Measurements from ENCODE around the gene MGAT5B.

MGAT5B gene

DNA sequence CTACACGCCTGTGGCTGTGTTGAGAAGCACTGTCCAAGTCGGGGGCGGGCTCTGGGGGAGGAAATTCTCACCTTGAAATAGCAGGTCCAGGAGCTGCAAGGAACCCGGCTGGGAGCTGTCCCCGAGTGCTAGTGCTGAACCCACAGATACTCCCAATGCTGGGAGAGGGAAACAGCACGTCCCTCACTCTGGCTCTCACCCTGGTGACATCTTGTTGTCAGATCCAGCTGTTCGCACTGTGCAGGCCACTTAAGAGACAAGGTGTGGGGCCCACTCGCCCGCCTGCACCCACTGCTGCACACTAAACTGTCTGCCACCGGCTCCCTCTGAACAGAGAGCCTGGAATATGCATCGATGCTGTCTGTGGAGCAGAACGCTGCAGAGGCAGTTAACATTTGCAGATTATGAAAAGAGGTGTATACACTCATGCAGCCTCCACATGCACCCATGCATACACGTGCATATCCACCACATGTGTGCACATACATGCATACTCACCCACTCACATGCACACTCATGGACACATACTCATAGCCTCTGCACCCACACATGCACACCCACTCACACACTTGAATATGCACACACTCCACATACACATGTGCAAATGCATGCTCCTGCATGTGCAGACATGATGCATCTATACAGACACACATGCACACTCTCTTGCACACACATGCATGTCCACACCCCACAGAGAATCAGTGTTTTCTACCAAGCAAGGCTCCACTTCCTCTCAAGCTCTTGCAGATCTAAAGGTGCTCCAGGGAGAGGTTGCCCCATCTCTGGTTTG, 42.0 kb downstream of the MGAT5B start:
- DNase-seq, result no peak

GRCh38 chr17:76911299-76912017, 43.3 kb downstream of the MGAT5B start:
- no peak for DNase-seq

GRCh38 chr17:76912421-76913164, 44.4 kb downstream of the MGAT5B start:
- DNase-seq, result no peak

DNA sequence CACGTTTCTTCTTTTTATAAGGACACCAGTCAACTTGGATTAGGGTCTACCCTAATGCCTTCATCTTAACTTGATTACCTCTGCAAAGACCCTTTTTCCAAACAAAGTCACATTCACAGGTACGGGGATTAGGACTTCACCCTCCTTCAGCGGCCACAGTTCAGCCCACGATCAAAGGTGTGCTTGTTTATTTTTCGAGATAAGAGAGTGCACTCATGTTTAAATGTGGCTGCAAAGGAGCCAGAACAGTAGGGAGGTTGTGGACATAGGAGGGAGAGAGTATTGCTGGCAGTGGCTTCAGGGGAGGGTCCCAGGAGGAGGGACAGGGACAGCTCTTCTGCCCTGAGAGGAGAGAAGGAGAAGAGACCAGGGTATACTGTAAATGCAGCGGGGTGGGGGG, 46.7 kb downstream of the MGAT5B start:
- no peak for DNase-seq

DNA sequence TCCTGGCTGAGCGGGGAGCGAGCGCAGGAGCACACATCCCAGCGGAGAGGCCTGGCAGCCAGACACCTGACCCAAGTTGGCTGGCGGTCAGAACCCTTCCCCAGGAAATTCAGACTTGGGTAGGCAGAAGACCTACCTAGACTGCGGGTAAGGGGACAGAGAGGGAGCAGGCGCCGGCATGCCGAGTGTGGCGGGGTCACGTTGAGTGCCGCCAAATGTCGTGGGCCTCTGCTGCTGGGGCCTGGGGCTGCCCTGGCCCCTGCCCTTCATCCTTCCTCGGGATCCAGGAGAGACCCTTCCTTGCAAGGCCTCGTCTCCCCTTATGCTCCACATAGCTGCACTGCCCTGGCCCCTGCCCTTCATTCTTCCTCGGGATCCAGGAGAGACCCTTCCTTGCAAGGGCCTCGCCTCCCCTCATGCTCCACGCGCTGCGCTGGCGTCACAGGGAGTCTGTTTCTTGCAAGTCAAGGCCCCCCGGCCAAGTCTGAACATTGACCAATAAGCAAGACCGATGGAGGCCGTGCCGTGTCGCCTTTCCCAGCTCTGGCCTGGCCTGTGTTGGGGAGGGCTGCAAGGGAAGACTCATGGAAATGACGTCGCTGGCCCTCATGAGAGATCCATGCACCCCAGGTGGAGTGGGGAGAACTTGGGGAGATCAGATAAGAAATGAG, 47.8 kb downstream of the MGAT5B start:
- DNase-seq, result no peak

DNA sequence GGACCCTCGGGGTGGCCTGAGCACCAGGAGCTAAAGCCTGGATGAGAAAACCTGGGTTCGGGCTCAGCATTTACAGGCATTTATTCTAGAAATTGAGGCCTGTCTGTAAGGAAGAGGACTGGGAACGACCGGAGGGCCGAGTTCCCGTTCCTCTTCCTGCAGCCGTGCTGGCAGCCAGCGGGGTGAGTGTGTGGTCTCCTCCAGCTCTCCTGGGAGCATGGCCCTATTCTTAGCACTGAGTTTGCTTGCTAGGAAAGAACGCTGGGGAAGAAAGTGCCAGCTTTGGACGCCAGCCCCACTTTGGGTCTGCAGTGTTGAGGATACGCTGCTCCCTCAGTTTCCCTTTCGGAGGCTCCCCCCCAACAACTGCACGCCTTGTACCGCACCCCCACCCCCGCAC, 49.6 kb downstream of the MGAT5B start:
- no peak for DNase-seq

DNA sequence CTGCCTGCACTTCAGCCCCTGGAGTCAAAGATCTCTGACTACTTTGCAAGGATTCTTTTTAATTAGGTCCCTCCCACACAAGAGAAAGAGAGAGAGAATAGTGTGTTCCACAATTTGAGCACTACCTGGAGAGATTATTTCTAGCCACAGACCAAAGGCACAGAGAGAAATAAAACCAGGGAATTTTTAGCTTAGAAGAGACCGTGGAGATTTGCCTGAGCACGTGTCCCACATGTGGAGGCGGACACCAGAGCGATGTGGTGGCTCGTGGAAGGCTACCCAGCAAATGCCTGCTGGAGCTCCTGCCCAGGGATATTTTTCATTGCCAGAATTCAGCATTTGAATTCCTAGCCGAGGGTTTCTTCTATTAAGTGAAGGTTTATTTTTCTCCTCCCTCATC, 50.6 kb downstream of the MGAT5B start:
- DNase-seq, result no peak

- DNase-seq, result no peak
Measured at GRCh38 chr17:76920364-76921139, 52.3 kb downstream of the MGAT5B start.

DNA sequence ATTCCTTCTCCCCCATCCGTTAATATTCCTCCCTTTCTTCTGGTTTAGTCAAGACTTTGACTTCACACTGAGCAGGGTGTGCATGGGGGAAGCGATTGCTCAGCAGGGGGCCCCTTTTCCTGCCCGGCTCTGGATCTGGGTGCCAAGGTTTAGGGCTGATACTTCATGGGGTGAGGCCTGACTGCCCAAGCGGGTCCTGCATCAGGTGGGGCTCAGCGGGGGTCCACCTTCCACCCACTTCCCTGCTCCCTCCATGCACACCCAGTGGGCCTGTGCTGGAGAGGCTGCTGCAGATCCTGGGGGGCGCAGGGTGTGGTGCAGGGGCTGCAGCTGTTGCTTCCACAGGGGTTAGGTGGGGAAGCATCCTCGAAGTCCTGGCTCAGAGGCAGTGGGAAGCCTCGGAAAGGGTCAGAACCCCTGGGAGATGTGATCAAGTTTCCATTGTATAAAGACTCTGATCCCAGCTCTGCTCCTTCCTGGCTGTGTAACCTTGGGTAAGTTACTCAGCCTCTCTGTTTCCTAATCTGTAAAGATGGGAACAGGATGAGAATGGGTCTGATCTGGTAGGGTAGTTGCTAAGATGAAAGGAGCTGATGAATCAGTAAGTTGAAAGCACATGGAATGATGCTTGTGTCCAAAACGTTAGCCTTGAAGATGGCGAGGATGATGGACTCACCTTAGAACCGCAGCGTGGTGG, 53.3 kb downstream of the MGAT5B start:
- DNase-seq, result no peak

- no peak for DNase-seq
Measured at GRCh38 chr17:76922084-76922483, 53.9 kb downstream of the MGAT5B start.

- no peak for DNase-seq
Measured at GRCh38 chr17:76922967-76923366, 54.8 kb downstream of the MGAT5B start.

GRCh38 chr17:76923491-76923890, 55.3 kb downstream of the MGAT5B start:
- no peak for DNase-seq

DNA sequence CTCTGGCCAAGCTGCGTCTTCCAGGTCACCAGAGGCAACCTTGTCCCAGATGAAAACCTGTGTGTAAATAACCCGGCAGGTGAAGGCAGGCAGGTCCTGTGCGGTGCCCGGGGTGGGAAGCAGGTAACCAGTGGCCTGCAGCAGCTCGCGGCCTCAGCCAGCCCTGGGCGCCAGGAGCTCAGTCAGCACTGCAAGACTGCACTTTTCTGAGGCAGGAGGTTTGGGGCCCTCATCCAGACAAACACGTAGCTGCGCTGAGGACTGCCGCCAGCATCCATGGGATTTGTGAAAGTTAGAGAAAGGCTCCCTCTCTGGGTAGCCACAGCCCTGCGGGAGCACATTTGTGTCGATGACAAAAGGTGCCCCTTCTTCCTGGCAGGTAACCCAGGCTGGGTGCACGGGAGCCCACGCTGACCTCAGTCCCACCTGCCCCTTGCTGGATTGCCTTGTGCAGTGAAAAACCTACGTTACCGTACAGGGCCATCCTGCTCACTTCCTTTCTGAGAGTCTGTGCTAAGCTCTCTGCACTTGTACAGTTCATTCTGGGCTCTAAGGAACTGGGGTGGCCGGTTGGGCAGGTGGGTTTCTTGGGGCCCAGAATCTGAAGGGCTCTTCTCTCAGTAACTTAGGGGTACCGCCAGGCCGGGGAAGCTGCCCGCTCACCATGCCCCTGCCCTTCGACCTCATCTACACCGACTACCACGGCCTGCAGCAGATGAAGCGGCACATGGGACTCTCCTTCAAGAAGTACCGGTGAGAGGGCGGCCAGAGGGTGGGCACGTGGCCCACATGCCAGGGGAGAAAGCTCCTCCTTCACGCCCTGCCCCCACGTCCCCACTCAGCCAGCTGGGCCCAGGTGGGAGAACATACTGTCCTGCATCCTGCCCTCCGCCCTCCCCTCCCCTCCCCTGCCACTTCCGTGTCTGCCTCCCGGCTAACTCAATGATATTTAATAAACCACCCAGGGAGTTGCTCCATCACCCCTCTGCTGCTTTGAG, 56.4 kb downstream of the MGAT5B start:
- no peak for DNase-seq

- DNase-seq, result no peak
Measured at GRCh38 chr17:76925441-76925891, 57.3 kb downstream of the MGAT5B start.

DNA sequence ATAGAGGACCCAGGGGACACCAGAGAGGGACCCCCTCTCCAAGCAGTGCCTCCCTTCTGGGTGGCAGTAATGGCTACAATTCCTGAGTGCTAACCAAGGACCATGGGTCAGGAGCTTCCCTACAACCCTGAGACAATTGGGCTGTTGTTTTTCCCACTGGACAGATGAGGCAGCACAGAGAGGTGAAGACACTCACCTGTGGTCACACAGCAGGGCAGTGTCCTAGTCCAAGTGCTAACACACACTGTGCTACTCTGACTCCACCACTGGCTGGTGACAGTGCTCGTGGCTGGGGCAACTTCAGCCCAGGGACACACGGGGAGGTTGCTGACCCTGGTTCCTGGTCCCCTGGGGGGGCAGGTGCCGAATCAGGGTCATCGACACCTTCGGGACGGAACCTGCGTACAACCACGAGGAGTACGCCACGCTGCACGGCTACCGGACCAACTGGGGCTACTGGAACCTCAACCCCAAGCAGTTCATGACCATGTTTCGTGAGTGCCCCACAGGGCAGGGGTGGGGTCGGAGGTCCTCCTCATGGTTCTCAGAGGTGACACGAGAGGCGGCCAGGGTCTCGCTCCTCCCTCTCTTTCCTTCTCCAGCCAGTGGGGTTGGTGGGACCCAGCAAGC, 58.1 kb downstream of the MGAT5B start:
- DNase-seq, result no peak

GRCh38 chr17:76927577-76927976, 59.4 kb downstream of the MGAT5B start:
- DNase-seq, result no peak

DNA sequence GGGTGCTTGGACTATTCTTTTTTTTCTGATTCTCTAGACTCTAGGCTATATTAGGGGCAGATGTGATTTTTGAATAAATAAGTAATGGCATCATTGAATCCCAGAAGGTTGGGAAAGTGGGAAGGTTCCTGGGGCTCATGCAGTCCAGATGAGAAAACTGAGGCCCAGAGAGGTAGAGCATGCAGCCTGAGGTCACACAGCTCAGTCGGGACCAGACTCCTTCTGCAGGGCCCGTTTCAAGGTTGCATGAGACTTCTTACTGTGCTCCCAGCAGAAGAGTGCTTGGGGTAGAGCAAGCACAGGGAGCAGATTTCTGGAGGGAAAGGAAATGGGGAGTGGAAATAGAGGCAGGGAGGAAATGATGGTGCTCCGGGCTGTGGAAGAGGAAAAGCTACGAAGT, 59.8 kb downstream of the MGAT5B start:
- no peak for DNase-seq

GRCh38 chr17:76929148-76929547, 60.9 kb downstream of the MGAT5B start:
- DNase-seq, result no peak

DNA sequence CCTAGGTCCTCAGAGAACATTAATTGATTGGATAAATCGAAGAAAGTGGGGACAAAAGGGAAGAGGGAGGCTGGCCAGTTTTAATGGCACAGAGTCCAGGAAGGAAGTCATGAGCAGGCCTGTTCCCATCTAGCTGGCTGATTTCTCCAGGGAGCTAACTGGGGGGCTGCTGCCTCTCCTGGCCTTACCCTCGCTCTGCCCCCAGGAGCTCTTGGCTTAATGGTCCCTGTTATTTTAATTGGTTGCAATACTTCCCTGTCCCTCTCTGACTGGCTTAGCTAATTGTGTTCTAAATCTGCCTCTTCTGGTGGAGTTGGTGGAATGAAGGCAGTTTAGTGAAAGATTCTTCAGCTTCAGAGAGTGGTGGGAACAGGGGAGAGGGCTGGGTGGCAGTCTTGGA, 61.4 kb downstream of the MGAT5B start:
- no peak for DNase-seq

GRCh38 chr17:76930107-76930506, 61.9 kb downstream of the MGAT5B start:
- no peak for DNase-seq
